ENCODE data around the gene TBC1D22A.

TBC1D22A gene

DNA sequence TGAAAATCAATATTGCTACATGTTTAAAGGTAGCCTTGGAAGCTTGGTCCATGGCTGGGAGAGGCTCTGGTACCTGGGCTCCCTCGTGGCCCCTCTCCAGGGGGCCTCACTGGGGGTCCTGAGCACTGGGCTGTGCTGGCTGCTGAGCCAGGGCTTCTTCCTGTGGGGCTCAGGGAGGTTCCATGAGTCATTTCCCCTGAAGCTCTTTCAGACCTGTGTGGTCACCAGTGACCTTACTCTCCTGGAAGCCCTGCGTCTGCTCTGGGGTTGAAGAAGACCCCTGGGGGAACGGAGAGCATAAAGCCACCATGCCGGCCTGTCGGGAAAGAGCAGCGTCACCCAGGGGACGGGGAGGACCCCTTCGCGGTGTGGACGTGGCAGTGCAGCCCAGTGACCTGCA, 389.0 kb downstream of the TBC1D22A start:
- no peak for DNase-seq

DNA sequence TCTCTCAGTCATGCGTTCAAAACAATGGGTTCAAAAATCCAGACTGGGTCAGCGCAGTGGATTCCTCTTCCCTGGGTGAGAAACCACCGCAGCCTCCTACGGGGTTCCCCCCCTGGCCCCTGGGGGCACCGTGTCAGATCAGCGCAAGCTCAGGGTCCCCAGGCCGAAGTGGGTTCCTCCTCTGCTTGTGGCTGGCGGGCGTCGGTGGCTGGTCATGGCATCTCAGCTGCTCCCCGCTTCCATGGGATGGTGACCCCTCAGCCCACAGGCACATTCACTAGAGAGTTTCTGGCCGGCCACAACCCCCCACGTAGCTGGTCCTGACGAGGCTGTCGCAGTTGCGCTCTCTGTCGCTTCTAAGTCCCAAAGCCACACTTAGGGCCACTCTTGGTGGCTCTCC, 389.8 kb downstream of the TBC1D22A start:
- no peak for DNase-seq

DNA sequence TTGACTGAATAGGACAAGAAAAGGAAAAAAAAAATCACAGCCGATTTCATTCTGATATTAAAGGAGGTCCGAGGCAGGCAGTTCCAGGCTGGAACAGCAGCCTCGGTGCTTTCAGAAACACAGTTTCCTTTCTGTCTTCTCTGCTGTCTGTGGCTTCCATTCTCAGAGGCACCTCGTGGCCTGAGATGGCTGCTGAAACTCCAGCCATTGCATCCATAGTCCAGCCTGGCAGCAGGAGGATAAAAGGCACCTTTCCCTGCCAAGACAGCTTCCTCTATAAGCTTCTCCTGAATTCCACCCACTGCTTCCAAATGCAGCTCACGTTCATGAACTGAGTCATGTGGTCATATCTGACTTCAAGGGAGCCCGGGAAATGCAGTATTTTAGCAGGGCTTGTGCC, 390.5 kb downstream of the TBC1D22A start:
- DNase-seq, result no peak

DNA sequence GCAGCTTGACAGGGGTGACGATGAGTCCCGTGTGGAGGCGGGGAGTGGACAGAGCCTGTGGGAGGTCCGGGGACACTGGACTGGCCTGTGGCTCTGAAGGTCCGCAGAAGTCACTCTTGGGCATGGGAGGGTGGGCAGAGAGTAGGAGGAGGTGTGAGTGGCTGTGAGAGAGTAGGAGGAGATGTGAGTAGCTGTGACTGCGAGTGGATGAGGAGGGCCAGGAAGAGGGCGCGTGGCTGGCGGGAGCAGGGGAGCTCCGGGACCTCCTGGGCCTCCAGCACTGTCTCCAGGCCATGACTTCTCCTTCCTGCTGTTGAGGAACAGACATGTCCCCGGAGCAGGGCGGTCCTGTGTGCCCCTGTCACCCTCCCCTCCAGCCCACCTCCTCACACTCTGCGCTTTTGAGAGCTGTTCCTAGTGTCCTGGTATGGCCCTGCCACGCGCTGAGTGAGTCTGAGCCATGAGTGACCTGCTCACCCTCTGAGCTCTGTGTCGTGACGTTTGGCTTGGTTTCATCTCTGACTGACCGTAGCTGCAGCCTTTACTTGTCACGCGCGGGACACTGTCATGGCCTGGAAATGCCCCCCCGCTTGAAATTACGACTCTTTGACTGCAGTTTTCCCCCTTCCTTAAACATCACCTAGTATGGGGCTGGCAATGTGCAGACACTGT, 391.5 kb downstream of the TBC1D22A start:
- no peak for DNase-seq

DNA sequence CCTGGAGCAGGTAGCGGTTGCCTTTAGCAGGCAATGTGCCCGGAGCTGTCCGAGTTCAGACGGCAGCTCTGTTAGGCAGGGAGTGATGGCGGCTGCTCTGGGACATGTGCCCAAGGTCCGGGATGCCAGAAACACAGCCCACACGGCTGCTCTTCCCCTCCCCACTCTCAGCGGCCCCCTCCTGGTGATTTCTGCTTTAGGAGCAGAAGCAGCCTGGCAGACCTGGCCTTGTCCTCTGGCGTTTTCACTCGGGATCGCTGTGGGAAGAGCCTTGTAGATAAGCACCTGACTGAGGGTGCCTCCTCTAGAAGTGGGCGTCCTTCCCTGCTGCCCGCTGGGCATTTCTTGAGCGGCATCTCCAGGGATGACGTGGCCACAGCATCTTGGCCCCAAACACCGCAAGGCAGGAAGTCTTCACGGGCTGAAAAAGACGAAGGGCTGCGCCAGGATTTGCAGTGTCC, 392.2 kb downstream of the TBC1D22A start:
- DNase-seq, result no peak

DNA sequence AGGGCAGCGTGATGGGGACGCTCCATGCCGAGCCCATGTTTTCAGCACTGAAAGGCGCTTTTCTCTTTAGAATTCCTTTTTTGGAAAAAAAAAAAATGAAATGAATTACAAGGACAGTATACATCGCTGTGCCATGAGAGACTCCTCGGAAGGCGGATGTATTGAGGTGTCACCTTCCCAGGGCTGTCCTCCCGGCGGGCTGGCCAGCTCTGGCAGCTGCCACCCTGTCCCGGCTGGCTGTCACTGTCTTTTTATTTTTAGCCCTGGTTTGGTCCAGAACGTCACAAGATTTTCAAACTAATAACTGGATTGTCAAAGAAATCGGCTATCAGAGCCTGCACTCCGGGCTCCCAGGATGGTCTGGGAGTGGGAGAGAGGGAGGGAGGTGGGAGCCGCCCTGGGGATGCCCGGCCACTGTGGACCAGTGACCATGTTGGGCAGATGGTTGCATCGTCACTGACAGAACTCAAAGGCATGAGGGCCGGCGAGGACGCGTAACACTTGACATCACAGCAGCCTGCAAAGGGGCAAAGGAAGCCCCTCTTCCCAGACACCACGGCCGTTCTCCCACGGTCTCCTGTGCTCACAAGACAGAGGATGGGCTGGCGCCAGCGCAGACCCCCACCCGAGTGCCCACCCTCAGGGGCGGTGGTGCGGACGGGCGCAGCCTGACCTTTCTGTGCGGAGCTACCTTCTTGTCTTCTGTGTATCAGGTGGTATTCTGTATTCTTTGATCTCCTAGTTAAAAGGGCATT, 392.9 kb downstream of the TBC1D22A start:
- DNase-seq, result no peak

DNA sequence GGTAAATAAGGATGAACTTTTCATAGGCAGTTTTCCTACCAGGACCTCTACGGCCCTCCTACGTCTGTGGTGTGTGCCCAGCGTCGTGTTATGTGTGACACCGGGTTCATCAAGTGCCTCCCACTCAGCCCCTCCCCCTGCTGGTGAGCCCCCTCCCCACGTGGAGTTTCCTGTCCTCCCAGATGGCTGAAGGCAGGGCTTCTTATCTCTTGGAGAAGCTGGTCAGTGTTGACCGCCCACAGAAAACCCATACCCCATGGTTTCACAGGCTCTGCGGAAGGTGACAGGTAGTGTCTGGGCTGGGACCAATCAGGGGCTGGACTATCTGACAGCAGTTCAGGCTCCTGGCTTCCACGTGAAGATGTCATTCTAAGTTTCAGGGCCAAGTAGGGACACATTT, 393.5 kb downstream of the TBC1D22A start:
- no peak for DNase-seq

DNA sequence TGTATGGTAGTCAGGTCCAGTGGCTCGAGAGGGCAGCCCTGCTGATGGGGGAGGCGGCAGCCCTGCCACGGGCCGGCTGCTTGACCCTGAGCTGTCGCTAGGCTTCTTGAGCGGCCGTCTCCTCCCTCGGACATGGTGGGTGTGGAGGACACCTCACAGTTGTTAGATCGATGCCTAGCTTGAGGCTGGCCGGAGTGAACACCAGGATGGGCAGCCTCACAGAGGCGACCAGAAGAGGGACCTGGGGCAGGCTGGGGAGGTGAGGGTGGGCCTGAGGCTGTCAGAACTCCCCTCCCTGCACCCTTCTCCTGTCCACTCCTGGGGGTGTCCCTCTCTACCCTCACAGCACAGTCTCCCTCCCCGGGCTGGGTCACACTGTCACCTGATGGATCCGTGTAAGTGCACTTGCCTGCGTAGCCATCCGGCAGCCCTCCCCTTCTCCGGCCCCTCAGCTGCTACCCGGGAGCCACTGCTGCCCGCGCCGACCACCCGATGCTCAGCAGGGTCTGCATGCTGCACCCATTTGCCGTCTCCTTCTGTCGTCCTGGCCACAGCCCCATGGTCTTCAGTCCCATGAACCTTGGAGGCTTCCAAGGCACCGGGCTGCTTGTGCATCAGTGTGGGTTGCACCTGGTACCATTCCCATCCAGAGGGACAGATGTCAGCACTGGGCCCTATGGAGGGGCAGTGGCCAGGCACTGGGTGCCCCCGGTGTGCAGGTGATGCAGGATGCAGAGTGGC, 394.1 kb downstream of the TBC1D22A start:
- no peak for DNase-seq

DNA sequence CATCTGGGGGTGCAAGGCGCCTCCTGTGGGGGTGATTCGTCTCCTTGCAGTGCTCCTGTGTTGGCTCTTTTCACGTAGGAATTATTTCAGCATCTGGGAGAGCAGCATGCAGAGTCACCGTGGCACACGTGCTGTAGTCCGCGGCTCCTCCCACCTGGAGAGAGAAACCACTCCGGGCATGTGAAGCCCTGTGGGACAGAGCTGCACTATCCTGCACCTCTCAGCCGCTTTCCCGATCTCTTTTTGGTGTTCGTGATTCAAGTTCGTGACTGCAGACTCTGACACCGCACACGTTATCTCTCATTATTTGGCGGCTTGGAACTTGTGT, 394.6 kb downstream of the TBC1D22A start:
- DNase-seq, result no peak

DNA sequence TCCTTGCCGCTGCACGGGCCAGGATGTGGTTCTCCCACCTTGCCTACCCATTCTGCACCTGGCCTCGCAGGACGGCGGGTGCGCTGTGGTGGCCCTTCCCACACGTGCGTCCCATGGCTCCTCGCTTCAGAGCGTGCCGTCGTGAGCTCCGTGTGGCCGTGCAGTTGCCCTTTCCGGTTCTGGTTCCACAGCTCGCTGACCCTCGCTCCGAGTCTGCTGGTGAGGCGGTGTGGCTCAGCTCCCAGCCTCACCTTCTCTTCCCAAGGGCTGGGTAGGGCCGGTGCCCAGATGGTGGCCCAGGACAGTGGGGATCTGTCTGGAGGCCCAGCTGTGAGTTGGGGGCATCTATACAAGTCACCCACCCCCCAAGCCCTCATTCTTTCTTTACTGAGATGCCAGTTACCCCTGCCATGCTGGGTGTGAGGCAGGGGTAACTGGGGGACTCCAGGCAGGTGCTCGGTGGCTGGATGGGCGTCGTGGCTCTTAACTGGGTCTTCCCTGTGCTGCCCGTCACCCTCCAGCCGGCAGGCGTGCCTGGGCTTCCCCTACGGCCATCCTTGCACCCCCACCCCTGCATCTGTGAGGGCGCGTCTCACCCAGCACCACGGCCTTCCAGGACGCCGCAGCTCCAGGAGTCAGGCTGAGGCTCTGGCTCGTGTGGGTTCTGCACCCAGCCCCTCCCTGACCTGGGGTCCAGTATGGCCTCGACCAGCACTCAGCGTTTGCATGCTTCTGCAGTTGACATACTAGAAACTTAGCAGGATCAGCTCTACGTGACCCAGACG, 395.2 kb downstream of the TBC1D22A start:
- no peak for DNase-seq

DNA sequence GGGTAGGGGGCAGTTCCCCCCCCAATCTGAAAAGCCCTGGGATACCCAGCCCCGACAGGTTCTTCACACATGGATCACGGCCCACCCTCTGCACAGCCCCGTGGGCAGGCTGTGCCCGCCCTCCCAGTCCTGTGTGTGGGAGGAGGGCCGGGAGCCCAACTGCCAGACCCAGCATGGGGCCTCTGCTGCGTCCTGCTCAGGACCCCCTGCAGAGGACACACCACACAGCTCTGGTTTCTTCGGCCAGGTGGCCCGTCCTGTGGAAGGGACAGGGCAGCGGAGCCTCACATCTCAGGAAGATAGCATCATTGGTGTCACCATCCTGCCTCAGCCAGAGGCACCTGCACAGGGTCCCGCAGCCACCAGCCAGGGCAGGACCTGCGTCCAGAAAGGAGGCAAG, 396.0 kb downstream of the TBC1D22A start:
- no peak for DNase-seq

DNA sequence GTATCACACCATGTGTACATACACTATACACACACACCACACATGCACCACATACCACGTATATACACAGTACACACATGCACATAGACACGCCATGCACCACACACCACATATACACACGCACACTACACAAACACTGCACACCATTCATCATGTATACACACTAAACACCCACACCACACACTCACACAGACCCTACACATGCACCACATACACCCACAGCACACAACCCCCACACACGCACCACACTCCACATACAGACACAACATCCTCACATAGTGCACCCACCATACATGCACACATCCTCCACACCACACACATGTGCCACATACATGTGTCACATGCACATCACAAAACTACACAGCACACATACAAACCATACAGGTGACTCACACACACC, 397.1 kb downstream of the TBC1D22A start:
- DNase-seq, result no peak

DNA sequence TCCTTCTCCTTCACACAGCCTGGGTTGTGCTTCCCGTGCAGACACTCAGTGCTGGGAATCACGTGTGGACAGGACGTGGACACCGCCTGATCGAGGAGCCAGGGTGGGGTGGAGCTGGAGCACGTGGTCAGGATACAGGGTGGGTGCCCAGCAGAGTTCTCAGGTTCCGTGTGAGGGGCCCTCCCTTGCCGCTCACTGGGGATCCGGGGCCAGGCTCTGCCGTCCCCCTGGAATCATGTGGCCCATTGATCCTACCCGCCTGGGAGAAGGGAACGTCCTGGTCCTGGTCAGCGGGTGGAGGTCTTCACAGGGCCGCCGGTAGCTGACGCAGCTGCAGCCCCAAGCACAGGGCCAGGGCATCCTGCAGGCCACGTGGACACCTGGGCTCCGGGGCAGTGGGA, 397.7 kb downstream of the TBC1D22A start:
- no peak for DNase-seq

DNA sequence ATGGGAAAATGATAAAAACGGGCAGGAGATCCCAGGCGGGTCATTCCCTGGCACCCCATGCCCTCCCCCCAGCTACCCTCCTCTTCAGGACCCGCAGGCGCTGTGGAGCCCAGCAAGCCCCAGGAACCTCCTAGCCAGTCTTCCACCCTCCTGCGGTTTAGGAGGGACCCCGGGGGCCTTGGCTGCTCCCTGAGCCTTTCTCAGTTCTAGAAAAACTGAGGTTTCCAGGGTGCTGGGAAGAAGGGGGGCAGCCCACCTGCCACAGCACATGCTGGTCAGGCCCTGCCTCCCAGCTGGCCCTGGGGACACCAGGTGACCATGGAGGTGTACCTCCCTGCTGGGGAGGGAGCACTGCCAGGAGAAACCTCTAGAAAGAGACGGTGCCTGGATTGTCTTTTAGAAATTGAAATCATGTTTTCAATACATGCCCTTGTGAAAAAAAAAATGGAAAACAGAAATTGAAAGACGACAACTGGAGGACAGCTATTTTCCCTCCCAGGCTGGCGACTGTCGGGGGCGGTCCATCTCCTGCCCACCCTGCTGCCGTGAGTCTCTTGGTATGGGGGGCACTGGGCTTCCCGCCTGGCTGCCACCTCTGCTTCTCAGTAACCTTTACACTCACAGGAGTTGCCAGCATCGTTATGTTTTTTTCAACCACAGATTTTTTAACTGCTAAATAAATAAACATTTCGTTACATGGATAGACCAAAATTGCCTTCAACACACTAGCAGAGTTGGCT, 398.5 kb downstream of the TBC1D22A start:
- DNase-seq, result no peak

DNA sequence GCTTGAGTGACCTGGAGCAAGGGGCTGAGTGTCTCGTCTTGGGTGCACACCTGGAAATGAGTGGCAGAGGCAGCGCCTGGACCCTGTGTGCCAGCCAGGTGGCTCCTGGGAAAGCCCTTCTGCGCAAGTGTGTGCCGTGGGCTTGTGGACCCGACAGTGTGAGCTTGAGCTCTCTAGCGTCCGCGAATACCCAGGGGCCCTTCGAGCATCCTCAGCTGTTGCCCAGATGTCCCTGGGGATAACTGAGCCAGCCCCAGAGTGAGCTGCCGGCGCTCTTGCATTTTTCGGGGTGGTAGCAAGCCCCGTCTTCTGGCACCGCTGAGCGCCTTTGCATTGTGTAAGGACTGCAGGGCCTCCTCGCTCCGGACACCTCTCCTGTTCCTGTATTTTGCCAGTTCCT, 399.2 kb downstream of the TBC1D22A start:
- no peak for DNase-seq

DNA sequence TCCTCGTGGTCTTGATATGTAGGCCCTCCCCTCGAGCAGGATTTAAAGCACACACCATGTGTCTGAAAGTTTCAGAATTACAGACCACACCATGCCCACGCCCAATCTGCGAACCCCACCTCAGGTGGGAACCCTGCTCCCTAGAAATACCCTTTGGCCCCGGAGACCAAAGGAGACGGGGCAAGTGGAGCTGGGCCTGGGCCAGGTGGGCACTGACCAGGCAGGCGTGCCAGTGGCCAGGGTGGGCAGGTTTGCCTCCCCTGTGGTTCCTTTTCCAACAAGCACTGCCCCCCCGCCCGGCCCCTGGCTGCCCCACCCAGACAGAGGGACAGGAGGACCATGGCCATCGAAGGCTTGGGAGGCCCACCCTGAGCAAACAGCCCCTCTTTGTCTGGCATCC, 400.4 kb downstream of the TBC1D22A start:
- no peak for DNase-seq

DNA sequence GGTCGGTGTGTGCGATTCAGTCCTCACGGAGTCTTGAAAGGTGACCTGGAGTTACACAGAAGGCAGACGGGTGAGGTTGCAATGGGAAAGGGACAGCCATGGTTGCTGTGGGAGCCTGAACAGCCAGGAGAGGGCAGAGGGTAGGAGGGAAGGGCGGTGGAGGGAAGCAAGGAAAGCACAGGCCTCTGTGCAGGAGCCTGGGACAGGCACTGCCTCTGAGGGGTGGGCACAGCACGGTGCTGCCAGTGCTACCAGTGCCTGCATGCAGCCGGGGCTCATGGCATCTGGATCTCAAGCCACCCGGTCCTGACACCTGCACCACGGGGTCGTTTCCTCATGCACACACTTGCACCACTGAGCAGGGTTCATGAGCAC, 401.0 kb downstream of the TBC1D22A start:
- DNase-seq, result no peak

DNA sequence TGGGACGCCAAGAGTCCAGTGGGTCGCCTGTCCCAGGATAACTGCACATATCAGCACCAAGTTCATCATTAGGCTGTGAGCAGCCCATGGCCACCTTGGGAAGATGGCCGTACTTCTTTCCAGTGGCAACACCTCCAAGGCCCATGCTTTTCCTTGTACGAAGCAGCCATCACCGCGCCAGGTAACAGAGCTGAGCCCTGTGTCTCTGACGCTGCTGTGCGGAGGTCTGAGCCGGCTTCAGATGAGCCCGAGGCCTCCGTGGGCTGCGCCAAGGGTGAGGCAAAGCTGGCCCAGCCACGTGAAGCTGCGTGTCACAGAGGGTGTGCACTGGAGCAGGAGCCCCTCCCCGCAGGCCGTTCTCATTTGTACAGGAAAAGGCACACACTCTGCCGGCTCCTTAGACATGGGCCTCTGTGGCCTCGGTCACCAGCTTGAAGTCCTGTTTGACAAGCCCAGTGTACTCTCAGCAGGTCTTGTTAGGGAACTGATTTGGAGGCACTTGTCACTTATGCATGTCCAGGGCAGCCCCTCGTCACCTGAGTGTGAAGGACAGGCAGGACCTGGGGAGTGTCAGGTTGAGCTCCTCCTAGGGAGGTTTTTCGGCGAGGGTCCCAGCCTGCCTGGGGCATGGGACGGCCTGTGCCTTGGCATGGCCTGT, 401.5 kb downstream of the TBC1D22A start:
- no peak for DNase-seq

DNA sequence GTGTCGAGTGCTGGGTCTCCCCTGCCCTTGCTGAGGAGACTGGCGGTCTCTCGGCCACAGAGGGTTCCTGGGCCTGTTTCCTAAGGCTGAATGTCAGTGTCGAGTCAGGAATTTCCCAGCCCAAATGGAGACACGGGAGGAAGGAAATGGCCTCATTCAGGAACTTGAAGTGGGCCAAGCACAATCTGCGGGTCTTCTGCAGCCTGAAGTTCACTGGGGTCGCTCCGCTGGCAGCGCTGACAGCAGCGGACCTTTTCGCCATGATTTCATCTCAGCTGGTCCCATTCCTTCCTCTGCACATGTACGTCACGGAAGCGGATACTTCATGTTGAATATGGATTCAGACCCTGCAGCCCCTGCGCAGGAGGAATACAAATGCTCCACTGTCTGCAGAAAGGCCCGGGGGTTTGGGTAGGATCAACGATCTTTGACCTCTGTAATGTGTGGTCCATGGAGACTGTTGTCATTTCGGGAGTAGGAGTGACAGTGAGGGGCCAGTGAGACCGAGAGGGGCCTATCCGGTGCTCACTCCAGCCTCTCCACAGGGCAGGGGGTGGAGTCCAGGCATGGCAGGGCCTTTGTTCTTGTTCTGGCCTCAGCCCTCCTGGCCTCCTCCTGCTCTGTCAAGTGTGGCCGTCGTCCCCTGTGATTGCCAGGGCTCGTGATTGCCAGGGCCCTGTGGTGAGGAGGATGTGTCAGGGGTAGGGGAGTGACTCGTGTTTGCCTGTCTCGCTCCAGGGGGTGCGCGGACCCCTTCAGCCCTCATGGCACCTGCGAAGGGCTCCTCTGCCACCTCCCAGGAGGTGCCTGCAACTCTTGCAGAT, 402.3 kb downstream of the TBC1D22A start:
- no peak for DNase-seq

DNA sequence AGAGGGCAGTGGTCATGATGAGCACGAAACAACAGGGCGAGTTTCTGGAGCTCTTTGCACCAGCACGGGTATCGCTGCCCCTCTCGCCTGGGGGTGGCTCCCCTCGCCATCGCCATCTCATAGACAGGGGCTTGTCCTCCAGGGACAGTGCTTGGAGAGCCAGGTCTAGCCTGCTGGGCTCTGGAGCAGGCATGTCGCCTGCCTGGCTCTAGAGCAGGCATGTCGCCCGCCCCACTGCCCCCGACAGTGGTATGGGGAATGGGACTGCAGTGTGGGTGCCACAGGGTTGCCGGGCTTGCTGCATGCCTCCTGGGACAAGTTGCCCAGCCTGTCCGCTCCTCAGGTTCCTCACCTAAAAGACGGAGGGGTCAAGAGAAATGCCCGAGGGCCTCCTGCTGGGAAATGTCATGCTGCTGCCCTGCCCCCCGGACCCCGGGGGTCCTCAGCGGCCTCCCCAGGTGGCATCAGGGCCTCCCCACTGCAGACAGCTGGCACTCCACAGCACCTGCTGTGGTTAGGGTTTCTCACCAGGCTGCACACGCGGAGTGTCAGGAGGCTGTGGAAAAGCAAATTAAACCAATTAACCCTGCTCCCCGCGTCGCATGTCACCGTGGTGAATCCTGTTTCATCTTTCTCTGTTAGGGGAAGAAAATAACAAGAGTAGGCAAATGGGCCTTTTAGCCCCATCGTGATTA, 403.0 kb downstream of the TBC1D22A start:
- DNase-seq, result no peak

DNA sequence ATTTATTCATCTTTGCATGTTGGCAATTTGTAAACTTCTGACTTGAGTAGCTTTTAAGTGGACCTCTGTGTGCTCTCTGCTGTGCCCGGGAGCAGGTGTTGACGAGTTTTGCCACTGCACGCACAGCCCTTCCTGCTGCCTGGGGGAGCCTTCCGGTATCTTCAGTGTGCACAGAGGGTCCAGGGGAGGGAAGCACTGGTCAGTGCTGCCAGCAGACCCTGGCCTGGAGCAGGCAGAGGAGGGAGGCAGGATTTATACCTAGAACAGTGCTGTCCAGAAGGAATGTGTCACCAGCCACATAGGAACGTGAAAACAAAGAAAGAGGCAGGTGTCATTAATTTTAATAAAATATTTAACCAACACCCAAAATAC, 403.6 kb downstream of the TBC1D22A start:
- DNase-seq, result no peak

All from NCI-H2029 treated with DMSO at 0.1 percent for 48 hours (cell line).